ENCODE results near the gene CYP4A11. TPM values are rescaled to one million over a fixed set of nuclear protein-coding genes. Genes with fewer than 3 reads are reported as not detected.
"Not testable (repeated sequence)": the region's sequence is repeated elsewhere in the genome, so short reads cannot be mapped to it uniquely, and the experiment has no call there.

The CYP4A11 gene
- total and polyA plus RNA-seq, 4 donors = 0.69 to 3.5 (median 1.9) TPM

DNA sequence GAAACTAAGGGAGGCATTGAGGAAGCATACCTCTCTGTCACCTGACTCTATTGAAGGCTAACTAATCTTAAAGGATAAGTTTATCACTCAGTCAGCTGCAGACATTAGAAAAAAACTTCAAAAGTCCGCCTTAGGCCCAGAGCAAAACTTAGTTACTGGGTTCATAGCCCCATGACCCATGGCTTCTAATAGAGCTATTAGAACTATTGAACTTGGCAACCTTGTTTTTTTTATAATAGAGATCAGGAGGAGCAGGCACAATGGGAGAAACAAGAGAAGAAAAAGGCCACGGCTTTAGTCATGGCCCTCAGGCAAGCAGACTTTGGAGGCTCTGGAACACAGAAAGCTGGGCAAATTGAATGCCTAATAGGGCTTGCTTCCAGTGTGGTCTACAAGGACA, 13.8 kb upstream of the CYP4A11 start:
- H3K27me3 ChIP-seq (ENCODE audit: control insufficient read depth, insufficient read depth, low read length); H3K4me3 ChIP-seq (ENCODE audit: low read depth, low read length); H3K36me3 ChIP-seq (ENCODE audit: control insufficient read depth, insufficient read depth, low read length); DNase-seq (ENCODE audit: low read depth in 4 of 6, low spot score in 6 of 6); H3K4me1 ChIP-seq (ENCODE audit: control insufficient read depth, insufficient read depth, low read length); H3K9me3 ChIP-seq (ENCODE audit: control insufficient read depth, insufficient read depth, low read length); H3K27ac ChIP-seq (ENCODE audit: low read depth, low read length): not testable (repeated sequence)
- WGBS (ENCODE audit: insufficient coverage) = 80% methylated on average over 1 of the region's 2 CpGs

DNA sequence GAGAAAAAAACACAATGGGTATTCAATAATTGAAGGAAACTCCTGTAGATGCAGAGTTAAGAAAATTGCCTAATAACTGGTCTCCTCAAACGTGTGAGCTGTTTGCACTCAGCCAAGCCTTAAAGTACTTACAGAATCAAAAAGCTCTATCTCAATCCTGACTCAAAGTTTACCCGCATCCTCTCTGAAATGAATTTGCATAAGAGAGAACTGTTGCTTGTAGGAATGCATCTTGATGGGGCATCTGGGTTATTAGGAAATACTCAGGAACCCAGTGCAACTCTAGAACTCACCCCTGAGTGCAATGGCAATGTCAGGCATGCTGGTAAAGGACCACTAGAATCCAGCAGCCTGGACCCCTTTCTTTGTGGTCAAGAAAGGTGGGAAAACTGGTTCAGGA, 12.6 kb upstream of the CYP4A11 start:
- H3K4me1 ChIP-seq (ENCODE audit: control insufficient read depth, insufficient read depth, low read length); H3K27me3 ChIP-seq (ENCODE audit: control insufficient read depth, insufficient read depth, low read length): not testable (repeated sequence)
- no CpG with 5 or more reads among the region's 2 CpGs for WGBS (ENCODE audit: insufficient coverage)

DNA sequence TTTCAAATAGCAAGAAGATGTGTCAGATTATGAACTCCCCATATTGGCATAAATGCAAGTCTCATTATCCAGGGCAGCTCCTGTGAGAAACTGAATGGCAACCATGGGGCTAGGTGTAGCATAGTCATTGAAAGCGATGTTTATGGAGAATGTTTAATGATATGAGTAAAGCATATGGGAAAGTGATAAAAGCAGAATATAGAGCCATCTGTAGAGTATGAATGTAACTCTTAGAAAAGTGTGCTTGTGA, 8.1 kb upstream of the CYP4A11 start:
- not testable (repeated sequence) for H3K27ac ChIP-seq (ENCODE audit: low read depth, low read length); H3K36me3 ChIP-seq (ENCODE audit: control insufficient read depth, insufficient read depth, low read length); H3K4me3 ChIP-seq (ENCODE audit: low read depth, low read length); H3K27me3 ChIP-seq (ENCODE audit: control insufficient read depth, insufficient read depth, low read length); H3K4me1 ChIP-seq (ENCODE audit: control insufficient read depth, insufficient read depth, low read length); H3K9me3 ChIP-seq (ENCODE audit: control insufficient read depth, insufficient read depth, low read length); DNase-seq (ENCODE audit: low read depth in 4 of 6, low spot score in 6 of 6)
- whole genome bisulfite sequencing (ENCODE audit: insufficient coverage) = no CpG with 5 or more reads among the region's 1 CpG

More for the DNA sequence above, 12.6 kb upstream of the CYP4A11 start:
- not testable (repeated sequence) for H3K9me3 ChIP-seq (ENCODE audit: control insufficient read depth, insufficient read depth, low read length); DNase-seq (ENCODE audit: low read depth in 4 of 6, low spot score in 6 of 6); H3K27ac ChIP-seq (ENCODE audit: low read depth, low read length); H3K4me3 ChIP-seq (ENCODE audit: low read depth, low read length); H3K36me3 ChIP-seq (ENCODE audit: control insufficient read depth, insufficient read depth, low read length)

DNA sequence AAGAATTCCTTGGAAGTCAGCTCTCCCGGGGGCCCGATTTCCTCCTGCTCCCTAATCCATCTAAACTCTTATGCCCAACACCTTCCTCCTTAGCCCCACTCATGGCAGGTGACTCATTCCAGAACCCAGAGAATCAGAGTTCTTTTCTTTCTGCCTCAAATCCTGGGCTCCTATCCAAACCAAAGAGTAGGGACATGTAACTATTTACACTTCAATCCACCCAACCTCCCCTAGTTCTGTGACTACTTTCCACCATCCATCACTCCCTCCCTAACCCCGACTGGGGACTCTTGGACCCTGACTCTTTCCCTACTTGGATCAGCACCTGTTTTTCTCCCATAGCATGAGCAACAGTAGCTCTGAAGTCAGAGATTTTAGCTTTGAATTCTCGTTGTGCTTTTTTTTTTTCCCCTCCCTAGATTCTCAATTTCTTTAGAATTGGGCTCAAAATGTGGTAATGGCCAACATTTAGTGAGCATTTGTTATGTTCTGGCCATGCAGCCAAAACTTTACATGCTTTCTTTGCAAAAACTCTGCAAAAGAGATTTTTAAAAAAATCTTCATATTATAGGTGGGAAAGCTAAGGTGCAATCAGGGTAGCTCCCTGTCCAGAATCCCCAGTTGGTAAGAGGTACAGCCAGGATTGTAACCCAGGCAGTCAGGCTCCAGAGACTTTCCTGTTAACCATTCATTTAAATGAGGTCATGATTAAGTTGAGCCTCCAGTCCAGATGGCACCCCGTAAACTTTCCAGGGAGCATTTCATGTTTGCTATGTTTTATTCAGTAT, 7.5 kb upstream of the CYP4A11 start:
- no peak for DNase-seq (ENCODE audit: low read depth in 4 of 6, low spot score in 6 of 6)
- Histone ChIP-seq H3K4me1 (ENCODE audit: control insufficient read depth, insufficient read depth, low read length) (no peaks in the 10 kb centered on the region), H3K9me3 (ENCODE audit: control insufficient read depth, insufficient read depth, low read length) (no peaks in the 10 kb centered on the region), H3K4me3 (ENCODE audit: low read depth, low read length) (no peak overlapping the region), H3K27me3 (ENCODE audit: control insufficient read depth, insufficient read depth, low read length) (no peaks in the 10 kb centered on the region), H3K27ac (ENCODE audit: low read depth, low read length) (no peak overlapping the region), H3K36me3 (ENCODE audit: control insufficient read depth, insufficient read depth, low read length) (no peaks in the 10 kb centered on the region)
- 72% methylated on average over 2 of the region's 5 CpGs for WGBS (ENCODE audit: insufficient coverage)

DNA sequence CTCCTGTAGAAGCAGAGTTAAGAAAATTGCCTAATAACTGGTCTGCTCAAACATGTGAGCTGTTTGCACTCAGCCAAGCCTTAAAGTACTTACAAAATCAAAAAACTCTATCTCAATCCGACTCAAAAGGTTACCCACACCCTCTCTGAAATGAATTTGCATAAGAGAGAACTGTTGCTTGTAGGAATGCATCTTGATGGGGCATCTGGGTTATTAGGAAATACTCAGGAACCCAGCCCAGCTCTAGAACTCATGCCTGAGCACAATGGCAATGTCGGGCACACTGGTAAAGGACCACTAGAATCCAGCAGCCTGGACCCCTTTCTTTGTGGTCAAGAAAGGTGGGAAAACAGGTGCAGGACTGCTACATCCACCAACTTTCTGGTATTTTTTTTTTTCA, 6.4 kb upstream of the CYP4A11 start:
- not testable (repeated sequence) for H3K27ac ChIP-seq (ENCODE audit: low read depth, low read length); H3K4me3 ChIP-seq (ENCODE audit: low read depth, low read length); DNase-seq (ENCODE audit: low read depth in 4 of 6, low spot score in 6 of 6); H3K27me3 ChIP-seq (ENCODE audit: control insufficient read depth, insufficient read depth, low read length); H3K4me1 ChIP-seq (ENCODE audit: control insufficient read depth, insufficient read depth, low read length); H3K36me3 ChIP-seq (ENCODE audit: control insufficient read depth, insufficient read depth, low read length); H3K9me3 ChIP-seq (ENCODE audit: control insufficient read depth, insufficient read depth, low read length)
- no CpG with 5 or more reads among the region's 2 CpGs for WGBS (ENCODE audit: insufficient coverage)

DNA sequence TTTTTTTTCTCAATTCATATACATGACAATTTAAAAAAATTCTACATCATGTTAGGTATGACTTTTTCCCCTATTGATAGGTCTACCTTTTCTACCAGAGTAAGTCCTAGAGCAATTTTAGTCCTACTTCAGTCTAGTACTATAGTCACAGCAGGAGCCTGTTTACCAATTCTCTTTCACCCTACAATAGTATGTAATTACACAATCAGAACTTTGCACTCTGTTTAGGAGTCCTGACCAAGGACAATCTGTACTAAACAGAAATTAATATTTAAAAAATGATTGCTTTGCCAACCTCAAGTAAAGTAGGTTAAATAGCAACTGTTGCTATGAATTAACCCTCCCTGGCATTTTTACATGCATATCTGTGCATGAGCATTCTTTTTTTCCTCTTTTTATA, 810 bp upstream of the CYP4A11 start:
- Histone ChIP-seq H3K27ac (ENCODE audit: low read depth, low read length) (no peak overlapping the region), H3K9me3 (ENCODE audit: control insufficient read depth, insufficient read depth, low read length) (no peaks in the 10 kb centered on the region), H3K4me1 (ENCODE audit: control insufficient read depth, insufficient read depth, low read length) (no peaks in the 10 kb centered on the region), H3K36me3 (ENCODE audit: control insufficient read depth, insufficient read depth, low read length) (no peaks in the 10 kb centered on the region), H3K4me3 (ENCODE audit: low read depth, low read length) (no peak overlapping the region), H3K27me3 (ENCODE audit: control insufficient read depth, insufficient read depth, low read length) (no peaks in the 10 kb centered on the region)
- no peak for DNase-seq (ENCODE audit: low read depth in 4 of 6, low spot score in 6 of 6)

DNA sequence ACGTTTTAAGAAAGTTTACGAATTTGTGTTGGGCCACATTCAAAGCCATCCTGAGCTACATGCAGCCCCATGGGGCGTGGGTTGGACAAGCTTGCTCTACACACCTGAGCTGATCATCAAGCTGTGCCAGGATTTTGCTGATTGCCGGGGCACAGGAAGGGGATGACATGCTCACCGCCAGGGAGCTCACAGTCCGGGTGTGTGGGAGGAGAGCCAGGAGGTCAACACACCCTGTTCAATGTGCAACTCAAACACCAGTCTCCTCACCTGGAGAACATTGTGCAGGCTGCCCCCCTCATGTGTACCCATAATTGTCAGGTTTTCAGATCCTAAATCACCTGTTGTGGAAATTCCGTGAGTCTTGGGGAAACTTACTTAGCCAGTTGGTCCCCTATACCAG, 969 bp downstream of the CYP4A11 start:
- DNase-seq (ENCODE audit: low read depth in 4 of 6, low spot score in 6 of 6) = no peak
- WGBS (ENCODE audit: insufficient coverage) = 91% methylated on average over 6 of the region's 7 CpGs
- no peak overlapping the region for H3K27ac ChIP-seq (ENCODE audit: low read depth, low read length)
- H3K36me3 ChIP-seq (ENCODE audit: control insufficient read depth, insufficient read depth, low read length) = no peaks in the 10 kb centered on the region
- no peaks in the 10 kb centered on the region for H3K27me3 ChIP-seq (ENCODE audit: control insufficient read depth, insufficient read depth, low read length)
- no peaks in the 10 kb centered on the region for H3K9me3 ChIP-seq (ENCODE audit: control insufficient read depth, insufficient read depth, low read length)
- no peaks in the 10 kb centered on the region for H3K4me1 ChIP-seq (ENCODE audit: control insufficient read depth, insufficient read depth, low read length)
- H3K4me3 ChIP-seq (ENCODE audit: low read depth, low read length) = no peak overlapping the region

DNA sequence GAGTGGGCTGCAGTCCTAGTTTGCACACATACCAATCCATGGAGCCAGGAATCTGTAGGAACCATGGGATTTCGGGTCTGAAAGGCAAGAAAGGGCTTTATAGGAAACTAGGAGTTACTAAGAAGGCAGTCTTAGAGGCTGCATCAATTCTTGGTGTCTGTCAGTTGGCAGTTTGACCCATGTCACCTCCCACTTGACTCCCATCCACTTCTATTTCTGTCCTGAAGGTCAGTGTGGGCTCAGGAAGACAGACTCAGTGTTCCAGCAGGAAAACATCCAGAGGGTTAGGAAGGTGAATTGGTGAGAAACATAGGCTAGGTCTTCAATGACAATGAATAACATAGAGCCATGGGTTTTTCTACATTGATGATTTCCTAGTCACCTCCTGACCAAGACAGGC, 4.0 kb downstream of the CYP4A11 start:
- no peaks in the 10 kb centered on the region for H3K9me3 ChIP-seq (ENCODE audit: control insufficient read depth, insufficient read depth, low read length)
- H3K27ac ChIP-seq (ENCODE audit: low read depth, low read length) = no peak overlapping the region
- H3K36me3 ChIP-seq (ENCODE audit: control insufficient read depth, insufficient read depth, low read length) = no peaks in the 10 kb centered on the region
- no peak for DNase-seq (ENCODE audit: low read depth in 4 of 6, low spot score in 6 of 6)
- H3K4me3 ChIP-seq (ENCODE audit: low read depth, low read length) = no peak overlapping the region
- H3K27me3 ChIP-seq (ENCODE audit: control insufficient read depth, insufficient read depth, low read length) = no peaks in the 10 kb centered on the region
- H3K4me1 ChIP-seq (ENCODE audit: control insufficient read depth, insufficient read depth, low read length) = no peaks in the 10 kb centered on the region
- no CpG with 5 or more reads among the region's 1 CpG for WGBS (ENCODE audit: insufficient coverage)

DNA sequence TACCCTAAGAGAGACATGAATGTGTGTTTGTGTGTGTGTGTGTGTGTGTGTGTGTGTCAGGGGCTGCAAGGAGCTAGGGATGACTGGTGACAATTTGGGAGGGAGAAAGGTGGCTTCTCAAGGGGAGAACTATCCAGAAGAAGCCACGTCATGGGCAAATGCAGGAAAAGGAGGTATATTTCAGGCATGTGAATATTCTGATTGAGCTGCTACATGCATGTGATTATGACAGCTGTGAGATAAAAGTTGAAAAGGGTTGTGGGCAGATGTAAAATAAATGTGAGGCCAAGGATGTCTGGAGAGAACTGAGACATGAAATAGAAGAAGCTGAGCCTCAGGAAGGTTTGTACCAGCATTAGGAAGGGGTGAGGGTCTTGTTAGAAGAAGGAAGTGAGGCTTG, 4.5 kb downstream of the CYP4A11 start:
- Histone ChIP-seq H3K4me3 (ENCODE audit: low read depth, low read length) (no peak overlapping the region), H3K9me3 (ENCODE audit: control insufficient read depth, insufficient read depth, low read length) (no peaks in the 10 kb centered on the region), H3K27ac (ENCODE audit: low read depth, low read length) (no peak overlapping the region), H3K36me3 (ENCODE audit: control insufficient read depth, insufficient read depth, low read length) (no peaks in the 10 kb centered on the region), H3K27me3 (ENCODE audit: control insufficient read depth, insufficient read depth, low read length) (no peaks in the 10 kb centered on the region), H3K4me1 (ENCODE audit: control insufficient read depth, insufficient read depth, low read length) (no peaks in the 10 kb centered on the region)
- no peak for DNase-seq (ENCODE audit: low read depth in 4 of 6, low spot score in 6 of 6)
- WGBS (ENCODE audit: insufficient coverage) = 82% methylated on average over 1 of the region's 1 CpG

DNA sequence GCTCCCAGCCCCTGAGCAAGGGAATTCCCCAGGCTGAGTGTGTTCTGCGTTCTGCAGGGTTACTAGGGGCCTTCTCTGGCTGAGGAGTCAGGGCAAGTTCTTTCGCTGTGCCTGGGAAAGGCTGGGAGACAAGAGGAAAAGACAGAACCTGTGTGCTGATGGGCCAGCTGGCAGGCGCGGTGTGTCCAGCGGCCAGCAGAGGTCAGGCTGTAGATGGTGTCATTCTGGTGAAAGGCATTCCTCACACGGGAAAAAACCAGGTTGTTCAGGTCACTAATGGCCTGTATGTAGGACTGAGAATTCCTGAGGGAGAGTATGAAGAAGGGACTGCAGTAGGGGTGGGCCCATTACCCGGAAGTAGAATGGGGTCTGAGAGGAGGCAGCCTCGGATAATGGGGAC, 6.4 kb downstream of the CYP4A11 start:
- not testable (repeated sequence) for H3K36me3 ChIP-seq (ENCODE audit: control insufficient read depth, insufficient read depth, low read length); DNase-seq (ENCODE audit: low read depth in 4 of 6, low spot score in 6 of 6); H3K27ac ChIP-seq (ENCODE audit: low read depth, low read length); H3K27me3 ChIP-seq (ENCODE audit: control insufficient read depth, insufficient read depth, low read length); H3K4me1 ChIP-seq (ENCODE audit: control insufficient read depth, insufficient read depth, low read length); H3K4me3 ChIP-seq (ENCODE audit: low read depth, low read length); H3K9me3 ChIP-seq (ENCODE audit: control insufficient read depth, insufficient read depth, low read length)
- WGBS (ENCODE audit: insufficient coverage) = 33% methylated on average over 6 of the region's 8 CpGs

All from spinal cord (tissue), 10 donors.